H1 (cell line): ENCODE data around the gene NTRK2. TPM values are rescaled to one million over a fixed set of nuclear protein-coding genes. Genes with fewer than 3 reads are reported as not detected.
A peak's percentile ranks its signal among the peaks of the same experiment; 100 is the strongest.

Experiments
- ASH2L ChIP-seq: fragments of 200-600, 300-600 bp; sonication (generic); IDR thresholded peaks from one replicate; pipeline ENCODE4 v1.7.1; 2017; ENCODE audit warnings: low read length
- BACH1 ChIP-seq: IDR thresholded peaks from 2 replicates; pipeline ENCODE4 v1.6.1; 2012; ENCODE audit warnings: low read length, improper control_type of control experiment
- CREB1 ChIP-seq: IDR thresholded peaks from 2 replicates; pipeline ENCODE4 v1.6.1; 2012; ENCODE audit warnings: inconsistent platforms
- CTCF ChIP-seq, 3 experiments: IDR thresholded peaks; 1 replicate in 2 of 3; 2 replicates in 1 of 3; pipeline versions ENCODE4 v1.5.1 to v1.6.1; 2011; ENCODE audit warnings: low read length in 3 of 3, mild to moderate bottlenecking in 3 of 3, inconsistent platforms in 2 of 3, low read depth in 1 of 3, moderate library complexity in 1 of 3; ENCODE audit not compliant: insufficient read depth in 1 of 3; ENCODE audit errors: control extremely low read depth in 1 of 3
- E2F6 ChIP-seq: IDR thresholded peaks from 2 replicates; pipeline ENCODE4 v1.6.1; 2012; ENCODE audit warnings: inconsistent platforms
- EGR1 ChIP-seq: IDR thresholded peaks from 2 replicates; pipeline ENCODE4 v1.6.1; 2011; ENCODE audit warnings: low read depth, low read length, borderline replicate concordance
- EZH2 ChIP-seq: fragments of 200-600 bp; sonication (generic); IDR thresholded peaks from 2 replicates; pipeline ENCODE4 v1.7.1; 2012; ENCODE audit warnings: low read depth, mild to moderate bottlenecking, moderate library complexity, low read length, inconsistent platforms; ENCODE audit not compliant: severe bottlenecking
- FOSL1 ChIP-seq: IDR thresholded peaks from 2 replicates; pipeline ENCODE4 v1.6.1; 2011; ENCODE audit warnings: mild to moderate bottlenecking, low read depth, low read length, moderate library complexity; ENCODE audit not compliant: insufficient read depth
- HDAC2 ChIP-seq, 2 experiments: fragments of 300-600 bp in 1 of 2; sonication (generic) in 1 of 2; IDR thresholded peaks; 2 replicates each; pipeline ENCODE4 v1.6.1; 2011 to 2012; ENCODE audit warnings: low read depth in 2 of 2, low read length in 2 of 2, mild to moderate bottlenecking in 2 of 2, moderate library complexity in 2 of 2, borderline replicate concordance in 1 of 2, inconsistent platforms in 1 of 2
- HDAC6 ChIP-seq: IDR thresholded peaks from one replicate; pipeline ENCODE4 v1.7.1; 2012; ENCODE audit warnings: low read depth, mild to moderate bottlenecking, inconsistent platforms, low read length, moderate library complexity
- KDM4A ChIP-seq: IDR thresholded peaks from one replicate; pipeline ENCODE4 v1.7.1; 2012; ENCODE audit warnings: low read depth, mild to moderate bottlenecking, moderate library complexity, low read length, inconsistent platforms; ENCODE audit not compliant: severe bottlenecking
- KDM5A ChIP-seq: fragments of 200-600 bp; IDR thresholded peaks from 2 replicates; pipeline ENCODE4 v1.7.1; 2012; ENCODE audit warnings: mild to moderate bottlenecking, low read length, inconsistent platforms, mixed read lengths
- POU5F1 ChIP-seq: IDR thresholded peaks from 2 replicates; pipeline ENCODE4 v1.6.1; 2011; ENCODE audit warnings: low read depth, mild to moderate bottlenecking, low read length, moderate library complexity
- SIRT6 ChIP-seq: IDR thresholded peaks from one replicate; pipeline ENCODE4 v1.7.1; 2012; ENCODE audit warnings: low read length, inconsistent platforms
- SIX5 ChIP-seq: IDR thresholded peaks from 2 replicates; pipeline ENCODE4 v1.6.1; 2011; ENCODE audit warnings: mild to moderate bottlenecking, low read depth, low read length
- SP4 ChIP-seq: IDR thresholded peaks from 2 replicates; pipeline ENCODE4 v1.6.1; 2012; ENCODE audit warnings: low read length, inconsistent platforms
- SUZ12 ChIP-seq: fragments of 200-600 bp; sonication (generic); IDR thresholded peaks from 2 replicates; pipeline ENCODE4 v1.6.1; 2012; ENCODE audit warnings: mild to moderate bottlenecking, inconsistent platforms, low read length, moderate library complexity, mixed read lengths
- TBP ChIP-seq: IDR thresholded peaks from 2 replicates; pipeline ENCODE4 v1.6.1; 2011; ENCODE audit warnings: low read depth, low read length, improper control_type of control experiment
- polyA plus RNA-seq, 7 experiments: library from polyadenylated mRNA; depleted of rRNA in 3 of 7; stranded (reverse) in 5 of 7; unstranded in 2 of 7; fragments of >200 nt in 5 of 7; fragments of 200-250 nt in 2 of 7; gene quantifications; 1 replicate in 5 of 7; 2 replicates in 1 of 7; 4 replicates in 1 of 7; pipeline versions ENCODE4 v1.2.1 to v1.2.3, GENCODE V29; 2011 to 2013; ENCODE audit warnings: missing spikeins in 2 of 7, mixed read lengths in 2 of 7
- total RNA-seq: library from RNA; stranded (reverse); fragmentation: NEBNext Ultra II Directional; extraction: Animal tissue kit (Norgen Biotek cat#: 25700); gene quantifications from 2 replicates; pipeline ENCODE4 v1.2.1, GENCODE V29; 2021

Gene NTRK2
- total and polyA plus RNA-seq, 2 of the 8 experiments (the other 6 are each of a cell fraction or from before 2014, with no cell fraction given): 0.03 to 0.04 TPM

- TF ChIP-seq KDM5A: no peak
- no peak for TF ChIP-seq SP4
- no peak for TF ChIP-seq HDAC6
- peak; percentile 89 for TF ChIP-seq SUZ12
- TF ChIP-seq CREB1: no peak
- TF ChIP-seq CTCF (IDR thresholded peaks at IDR 0.05; ENCODE audit: control extremely low read depth in 1 of 3, insufficient read depth in 1 of 3, low read depth in 1 of 3, low read length in 3 of 3): peak in 1 of 3 experiments; percentile 16; a peak in 2 of 4 replicates
- TF ChIP-seq BACH1: no peak
- peak; percentile 40; the same call in 1 of the 2 replicates for TF ChIP-seq TBP
- 0 out of 2 replicates have a peak, but pooled peaks have one; percentile 3 for TF ChIP-seq E2F6
- no peak for TF ChIP-seq ASH2L
- no peak for TF ChIP-seq SIX5
- no peak for TF ChIP-seq FOSL1
- no peak for TF ChIP-seq POU5F1
- no peak for TF ChIP-seq HDAC2 (IDR thresholded peaks at IDR 0.05; ENCODE audit: borderline replicate concordance in 1 of 2, low read depth in 2 of 2, low read length in 2 of 2)
- no peak for TF ChIP-seq SIRT6
- TF ChIP-seq EZH2: peak; percentile 93
- TF ChIP-seq EGR1: no peak
- TF ChIP-seq KDM4A: peak; percentile 80
Measured at GRCh38 chr9:84670138-84671041, 861 bp downstream of the NTRK2 start (continued).
